T-helper 22 cell (primary cell): ENCODE measurements around the gene FHOD3.
"Not testable (repeated sequence)": the region's sequence is repeated elsewhere in the genome, so short reads cannot be mapped to it uniquely, and the experiment has no call there.

Experiments used
- DNase-seq: peaks from one replicate; pipeline ENCODE4 v3.0.0-alpha.2; 2020; ENCODE audit warnings: low read depth

Gene FHOD3

GRCh38 chr18:36551274-36551673 lies 253.8 kb downstream of the FHOD3 start:
- not testable (repeated sequence) for DNase-seq

- DNase-seq, result no peak
These were observed 260.7 kb downstream of the FHOD3 start for GRCh38 chr18:36558234-36558633.

- no peak for DNase-seq
These were observed 261.8 kb downstream of the FHOD3 start for GRCh38 chr18:36559149-36559857.

GRCh38 chr18:36560187-36560586 lies 262.7 kb downstream of the FHOD3 start:
- DNase-seq, result no peak

GRCh38 chr18:36561046-36561445 lies 263.5 kb downstream of the FHOD3 start:
- no peak for DNase-seq

GRCh38 chr18:36564841-36565240 lies 267.3 kb downstream of the FHOD3 start:
- DNase-seq, result no peak

- DNase-seq, result no peak
These were observed 270.3 kb downstream of the FHOD3 start for GRCh38 chr18:36567800-36568199.

GRCh38 chr18:36568487-36568886 lies 271.0 kb downstream of the FHOD3 start:
- no peak for DNase-seq

GRCh38 chr18:36572135-36572856 lies 274.8 kb downstream of the FHOD3 start:
- no peak for DNase-seq

GRCh38 chr18:36576339-36576738 lies 278.8 kb downstream of the FHOD3 start:
- no peak for DNase-seq

GRCh38 chr18:36578871-36579710 lies 281.6 kb downstream of the FHOD3 start:
- no peak for DNase-seq

- no peak for DNase-seq
These were observed 282.8 kb downstream of the FHOD3 start for GRCh38 chr18:36580266-36580665.

- no peak for DNase-seq
These were observed 283.6 kb downstream of the FHOD3 start for GRCh38 chr18:36580874-36581750.

GRCh38 chr18:36582988-36583745 lies 285.7 kb downstream of the FHOD3 start:
- no peak for DNase-seq

GRCh38 chr18:36589857-36590543 lies 292.5 kb downstream of the FHOD3 start:
- no peak for DNase-seq

- DNase-seq, result no peak
These were observed 293.4 kb downstream of the FHOD3 start for GRCh38 chr18:36590621-36591580.

GRCh38 chr18:36592282-36592681 lies 294.8 kb downstream of the FHOD3 start:
- DNase-seq, result no peak

- DNase-seq, result no peak
These were observed 295.5 kb downstream of the FHOD3 start for GRCh38 chr18:36593001-36593400.

- DNase-seq, result no peak
These were observed 296.1 kb downstream of the FHOD3 start for GRCh38 chr18:36593641-36594040.
